GM12878 (cell line): Measurements from ENCODE around the gene KLHDC8A. TPM values are rescaled to one million over a fixed set of nuclear protein-coding genes. Genes with fewer than 3 reads are reported as not detected.

Experiments used
- ATAC-seq: fragments of 200-7000 bp; cut with Tn5 transposase; 3 replicates; pipeline ENCODE4 v1.9.1; 2020; ENCODE audit warnings: mild to moderate bottlenecking, moderate library complexity
- BruUV-seq: library from RNA; stranded (reverse); fragments of 400-500 nt; replicated peaks from 2 replicates; lab custom pipeline; 2021; lab: Mats Ljungman, UMichigan
- CTCF ChIA-PET: fragments of 300-600 bp; sonication (Branson Sonifier 250); formaldehyde crosslinking; extraction: SDS; loops from one replicate; lab custom pipeline; 2021; ENCODE audit warnings: inconsistent platforms; lab: Yijun Ruan, JAX
- POLR2A ChIA-PET: fragments of 350-600 bp; formaldehyde crosslinking; extraction: SDS; loops from one replicate; lab custom pipeline; 2021; ENCODE audit warnings: inconsistent platforms; lab: Charles Lee
- RAD21 ChIA-PET: fragments of 300-600 bp; sonication (Branson Sonifier 250); formaldehyde crosslinking; loops from one replicate; lab custom pipeline; 2023; ENCODE audit warnings: antibody characterized with exemption; ENCODE audit not compliant: unreplicated experiment; lab: Charles Lee
- SMC1A ChIA-PET: fragments of 300-600 bp; sonication (Branson Sonifier 250); formaldehyde crosslinking; loops from one replicate; lab custom pipeline; 2023; ENCODE audit not compliant: unreplicated experiment, uncharacterized antibody; lab: Charles Lee
- DNase-seq: peaks from one replicate; pipeline ENCODE4 v3.0.0-alpha.2; 2011; ENCODE audit warnings: low read depth, low spot score
- FAIRE-seq: peaks from 3 replicates; lab custom pipeline; 2011; peaks lifted over from hg19 to GRCh38; lab: Jason Lieb, UNC
- H2AFZ ChIP-seq: 2 replicates; pipeline ENCODE4 v1.6.0; 2011; ENCODE audit warnings: low read depth, low read length, control low read depth; ENCODE audit not compliant: control insufficient read depth
- H3K27ac ChIP-seq: 2 replicates; pipeline ENCODE4 v1.5.1; 2011; ENCODE audit warnings: control low read depth; ENCODE audit not compliant: control insufficient read depth, insufficient read depth
- H3K27me3 ChIP-seq, 2 experiments: replicated peaks in 1 of 2; 2 replicates each; pipeline versions ENCODE4 v1.6.0 to v1.6.1; 2011; ENCODE audit warnings: low read length in 1 of 2; ENCODE audit not compliant: control insufficient read depth in 2 of 2, insufficient read depth in 2 of 2
- H3K36me3 ChIP-seq, 2 experiments: 2 replicates each; pipeline ENCODE4 v1.5.1; 2011; ENCODE audit warnings: low read length in 1 of 2; ENCODE audit not compliant: control insufficient read depth in 2 of 2, insufficient read depth in 2 of 2
- H3K4me1 ChIP-seq: 2 replicates; pipeline ENCODE4 v1.6.1; 2011; ENCODE audit warnings: mild to moderate bottlenecking, low read length, moderate library complexity, mixed read lengths; ENCODE audit not compliant: control insufficient read depth, insufficient read depth
- H3K4me2 ChIP-seq: 2 replicates; pipeline ENCODE4 v1.6.0; 2011; ENCODE audit warnings: control low read depth; ENCODE audit not compliant: control insufficient read depth, insufficient read depth
- H3K4me3 ChIP-seq: fragments of 200-600 bp; sonication (generic); 2 replicates; pipeline ENCODE4 v1.5.1; 2016
- H3K79me2 ChIP-seq: 2 replicates; pipeline ENCODE4 v1.6.0; 2011; ENCODE audit warnings: low read length; ENCODE audit not compliant: control insufficient read depth, insufficient read depth
- H3K9ac ChIP-seq: 2 replicates; pipeline ENCODE4 v1.8.0; 2011; ENCODE audit warnings: low read length, control low read depth, mixed read lengths; ENCODE audit not compliant: control insufficient read depth, insufficient read depth
- H3K9me3 ChIP-seq: replicated peaks from 3 replicates; pipeline ENCODE4 v1.5.1; 2011; ENCODE audit warnings: mild to moderate bottlenecking, low read length; ENCODE audit not compliant: control insufficient read depth, insufficient read depth
- H4K20me1 ChIP-seq: 2 replicates; pipeline ENCODE4 v1.6.0; 2011; ENCODE audit not compliant: control insufficient read depth, insufficient read depth
- CEBPB ChIP-seq, 2 experiments: fragments of 150-350 bp in 1 of 2; IDR thresholded peaks; 2 replicates each; pipeline ENCODE4 v1.6.1; 2012 to 2014; ENCODE audit warnings: low read depth in 2 of 2, low read length in 2 of 2, borderline replicate concordance in 1 of 2, inconsistent platforms in 1 of 2
- CHD1 ChIP-seq: IDR thresholded peaks from 2 replicates; pipeline ENCODE4 v1.6.1; 2012; ENCODE audit warnings: low read depth, low read length, improper control_type of control experiment
- DPF2 ChIP-seq: fragments of 450-650 bp; IDR thresholded peaks from 2 replicates; pipeline ENCODE4 v1.6.1; 2017; ENCODE audit warnings: mild to moderate bottlenecking
- HDAC2 ChIP-seq: fragments of 200-600 bp; sonication (generic); IDR thresholded peaks from 2 replicates; pipeline ENCODE4 v1.6.1; 2017
- HDGF ChIP-seq: fragments of 450-650 bp; IDR thresholded peaks from 2 replicates; pipeline ENCODE4 v1.6.1; 2016; ENCODE audit warnings: antibody characterized with exemption
- KAT2A ChIP-seq: conservative IDR thresholded peaks from 2 replicates; pipeline ENCODE4 v1.6.1; 2011; ENCODE audit warnings: low read depth, low read length; ENCODE audit not compliant: control insufficient read depth
- NR2C2 ChIP-seq: IDR thresholded peaks from 2 replicates; pipeline ENCODE4 v1.6.1; 2011; ENCODE audit warnings: borderline replicate concordance, low read depth; ENCODE audit not compliant: control insufficient read depth, insufficient read length
- ZBTB33 ChIP-seq: fragments of 450-650 bp; IDR thresholded peaks from 2 replicates; pipeline ENCODE4 v1.6.1; 2017; ENCODE audit warnings: mild to moderate bottlenecking
- ZNF274 ChIP-seq: IDR thresholded peaks from one replicate; pipeline ENCODE4 v1.8.0; 2011; ENCODE audit not compliant: insufficient read length, insufficient read depth
- ZNF384 ChIP-seq: IDR thresholded peaks from 2 replicates; pipeline ENCODE4 v1.6.1; 2012; ENCODE audit warnings: low read depth, mild to moderate bottlenecking, low read length, improper control_type of control experiment, borderline replicate concordance
- WGBS: methylation state at CpG from one replicate; pipeline ENCODE4 v1.1.6; 2016; ENCODE audit warnings: low lambda C conversion rate; ENCODE audit not compliant: insufficient replicate concordance, insufficient coverage; ENCODE audit errors: missing lambda C conversion rate; 5-methylcytosine and 5-hydroxymethylcytosine counted together
- in situ Hi-C: fragments of 300-500 bp; cut with MboI; formaldehyde crosslinking; loops from 9 replicates; pipeline ENCODE4 v1.14.3; 2018; ENCODE audit warnings: mixed read lengths
- intact Hi-C: fragments of 100-400 bp; cut with micrococcal nuclease; formaldehyde crosslinking; loops from one replicate; pipeline ENCODE4 v1.14.2; 2022; ENCODE audit not compliant: unreplicated experiment
- polyA plus RNA-seq, 11 experiments: library from polyadenylated mRNA; depleted of rRNA in 4 of 11; unstranded in 6 of 11; stranded (reverse) in 5 of 11; fragments of >200 nt; fragmentation: Nextera tagmentation in 4 of 11; fragmentation: Illumina TruSeq in 1 of 11; extraction: Ambion mirVana in 4 of 11; extraction: Trizol in 1 of 11; gene quantifications; 1 replicate in 1 of 11; 2 replicates in 10 of 11; pipeline versions ENCODE4 v1.2.1 to v1.2.3, GENCODE V29; 2011 to 2016; ENCODE audit warnings: inconsistent platforms in 2 of 11, missing spikeins in 2 of 11, low read depth in 1 of 11
- total RNA-seq, 4 experiments: library from RNA; depleted of rRNA in 3 of 4; stranded (reverse); fragments of >200 nt in 3 of 4; fragmentation: Illumina TruSeq in 1 of 4; extraction: Trizol in 1 of 4; gene quantifications; 2 replicates each; pipeline versions ENCODE4 v1.2.1 to v1.2.3, GENCODE V29; 2013 to 2021
- TF ChIP-seq, protein P1 (sequence below): fragments of 450-650 bp; formaldehyde crosslinking; IDR thresholded peaks from 2 replicates; pipeline ENCODE4 v1.4.0; 2020; ENCODE audit warnings: mild to moderate bottlenecking, moderate library complexity

KLHDC8A gene
- total and polyA plus RNA-seq, 10 of the 15 experiments (the other 5 are each of a cell fraction or from before 2014, with no cell fraction given), result not detected

GRCh38 chr1:205330150-205330549 lies 26.6 kb downstream of the KLHDC8A start:
- intact Hi-C loops, result loop anchor here (10.0 kb wide), 1 partner anchor 355 kb away; no protein-coding TSS in a partner anchor
- ChIA-PET CTCF (interaction anchor here (1.1 to 59.5 kb wide), 4 partner anchors 24 to 194 kb away, joined by 4 to 2333 read pairs (median 8); no protein-coding TSS in a partner anchor), SMC1A (interaction anchor here (0.7 to 35.1 kb wide), 3 partner anchors 52 to 172 kb away, joined by 3 to 1445 read pairs (median 6); no protein-coding TSS in a partner anchor), POLR2A (interaction anchor here (1.1 kb wide), 1 partner anchor 17 kb away, joined by 3 read pairs; no protein-coding TSS in a partner anchor), RAD21 (interaction anchor here (1.1 to 23.9 kb wide), 2 partner anchors 56 to 255 kb away, joined by 3 to 892 read pairs; no protein-coding TSS in a partner anchor)
- in situ Hi-C loops, result no loop called here
- Histone ChIP-seq H3K9ac (no peak overlapping the region), H3K4me1 (peaks cover 2% of the 10 kb centered on the region), H3K27me3 (peaks cover 2 to 6% of the 10 kb centered on the region in 2 experiments; a peak in 3 of 4 replicates), H3K9me3 (no peaks in the 10 kb centered on the region), H3K4me2 (no peak overlapping the region), H4K20me1 (no peaks in the 10 kb centered on the region; the same call in 1 of the 2 replicates), H3K79me2 (no peaks in the 10 kb centered on the region), H2AFZ (no peak overlapping the region), H3K4me3 (no peak overlapping the region), H3K36me3 (no peaks in the 10 kb centered on the region), H3K27ac (no peak overlapping the region)
- FAIRE-seq, result no peak
- no TSS peak for BruUV-seq
- TF ChIP-seq KAT2A, result no peak
- no peak for TF ChIP-seq NR2C2
- TF ChIP-seq ZBTB33, result no peak
- TF ChIP-seq HDGF, result no peak
- no peak for TF ChIP-seq ZNF384
- no peak for TF ChIP-seq CEBPB (IDR thresholded peaks at IDR 0.05; ENCODE audit: borderline replicate concordance in 1 of 2, low read depth in 2 of 2, low read length in 2 of 2)
- no peak for TF ChIP-seq CHD1
- TF ChIP-seq, protein P1, sequence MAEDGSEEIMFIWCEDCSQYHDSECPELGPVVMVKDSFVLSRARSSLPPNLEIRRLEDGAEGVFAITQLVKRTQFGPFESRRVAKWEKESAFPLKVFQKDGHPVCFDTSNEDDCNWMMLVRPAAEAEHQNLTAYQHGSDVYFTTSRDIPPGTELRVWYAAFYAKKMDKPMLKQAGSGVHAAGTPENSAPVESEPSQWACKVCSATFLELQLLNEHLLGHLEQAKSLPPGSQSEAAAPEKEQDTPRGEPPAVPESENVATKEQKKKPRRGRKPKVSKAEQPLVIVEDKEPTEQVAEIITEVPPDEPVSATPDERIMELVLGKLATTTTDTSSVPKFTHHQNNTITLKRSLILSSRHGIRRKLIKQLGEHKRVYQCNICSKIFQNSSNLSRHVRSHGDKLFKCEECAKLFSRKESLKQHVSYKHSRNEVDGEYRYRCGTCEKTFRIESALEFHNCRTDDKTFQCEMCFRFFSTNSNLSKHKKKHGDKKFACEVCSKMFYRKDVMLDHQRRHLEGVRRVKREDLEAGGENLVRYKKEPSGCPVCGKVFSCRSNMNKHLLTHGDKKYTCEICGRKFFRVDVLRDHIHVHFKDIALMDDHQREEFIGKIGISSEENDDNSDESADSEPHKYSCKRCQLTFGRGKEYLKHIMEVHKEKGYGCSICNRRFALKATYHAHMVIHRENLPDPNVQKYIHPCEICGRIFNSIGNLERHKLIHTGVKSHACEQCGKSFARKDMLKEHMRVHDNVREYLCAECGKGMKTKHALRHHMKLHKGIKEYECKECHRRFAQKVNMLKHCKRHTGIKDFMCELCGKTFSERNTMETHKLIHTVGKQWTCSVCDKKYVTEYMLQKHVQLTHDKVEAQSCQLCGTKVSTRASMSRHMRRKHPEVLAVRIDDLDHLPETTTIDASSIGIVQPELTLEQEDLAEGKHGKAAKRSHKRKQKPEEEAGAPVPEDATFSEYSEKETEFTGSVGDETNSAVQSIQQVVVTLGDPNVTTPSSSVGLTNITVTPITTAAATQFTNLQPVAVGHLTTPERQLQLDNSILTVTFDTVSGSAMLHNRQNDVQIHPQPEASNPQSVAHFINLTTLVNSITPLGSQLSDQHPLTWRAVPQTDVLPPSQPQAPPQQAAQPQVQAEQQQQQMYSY (CRISPR knock-in tag), result no peak
- no peak for TF ChIP-seq DPF2
- no peak for TF ChIP-seq ZNF274
- no peak for TF ChIP-seq HDAC2
- DNase-seq, result no peak
- WGBS, result 3% methylated on average over 2 of the region's 2 CpGs
- no peak for ATAC-seq
